MM.1S (cell line): ENCODE data around the gene EFCAB10.

Experiments used
- EZH2phosphoT487 ChIP-seq: fragments of 300-600 bp; sonication (generic); IDR thresholded peaks from 2 replicates; pipeline ENCODE4 v1.6.1; 2018; ENCODE audit warnings: antibody characterized with exemption, low read length
- TF ChIP-seq, protein P1 (sequence below): fragments of 300-600 bp; sonication (generic); IDR thresholded peaks from 2 replicates; pipeline ENCODE4 v1.5.1; 2016; ENCODE audit warnings: antibody characterized with exemption, low read length, mixed read lengths

DNA sequence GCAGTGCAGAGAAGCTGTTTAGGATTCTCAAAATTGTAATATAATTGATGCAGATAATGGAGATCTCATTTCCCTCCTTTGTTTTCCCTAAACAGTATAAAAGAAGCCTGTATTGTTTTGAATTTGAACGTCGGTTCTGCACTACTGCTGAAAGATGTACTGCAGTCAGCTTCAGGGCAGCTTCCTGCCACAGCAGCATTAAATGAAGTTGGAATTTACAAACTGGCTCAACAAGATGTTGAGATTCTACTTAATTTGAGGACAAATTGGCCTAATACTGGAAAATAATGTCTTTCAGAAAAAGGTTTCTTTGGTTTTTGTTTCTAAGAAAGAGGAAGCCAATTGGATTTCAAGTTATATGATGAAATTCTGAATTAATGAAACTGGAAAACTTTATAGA is 14.3 kb downstream of the EFCAB10 start:
- TF ChIP-seq, protein P1, sequence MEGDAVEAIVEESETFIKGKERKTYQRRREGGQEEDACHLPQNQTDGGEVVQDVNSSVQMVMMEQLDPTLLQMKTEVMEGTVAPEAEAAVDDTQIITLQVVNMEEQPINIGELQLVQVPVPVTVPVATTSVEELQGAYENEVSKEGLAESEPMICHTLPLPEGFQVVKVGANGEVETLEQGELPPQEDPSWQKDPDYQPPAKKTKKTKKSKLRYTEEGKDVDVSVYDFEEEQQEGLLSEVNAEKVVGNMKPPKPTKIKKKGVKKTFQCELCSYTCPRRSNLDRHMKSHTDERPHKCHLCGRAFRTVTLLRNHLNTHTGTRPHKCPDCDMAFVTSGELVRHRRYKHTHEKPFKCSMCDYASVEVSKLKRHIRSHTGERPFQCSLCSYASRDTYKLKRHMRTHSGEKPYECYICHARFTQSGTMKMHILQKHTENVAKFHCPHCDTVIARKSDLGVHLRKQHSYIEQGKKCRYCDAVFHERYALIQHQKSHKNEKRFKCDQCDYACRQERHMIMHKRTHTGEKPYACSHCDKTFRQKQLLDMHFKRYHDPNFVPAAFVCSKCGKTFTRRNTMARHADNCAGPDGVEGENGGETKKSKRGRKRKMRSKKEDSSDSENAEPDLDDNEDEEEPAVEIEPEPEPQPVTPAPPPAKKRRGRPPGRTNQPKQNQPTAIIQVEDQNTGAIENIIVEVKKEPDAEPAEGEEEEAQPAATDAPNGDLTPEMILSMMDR, result no peak
- TF ChIP-seq EZH2phosphoT487, result no peak
